Hepatocyte (in vitro differentiated cells): ENCODE results near the gene MTRF1.
"Not testable (repeated sequence)": the region's sequence is repeated elsewhere in the genome, so short reads cannot be mapped to it uniquely, and the experiment has no call there.

Source experiments
- CTCF ChIP-seq: fragments of 200-600 bp; sonication (generic); IDR thresholded peaks from 2 replicates; pipeline ENCODE4 v1.5.1; 2016; ENCODE audit warnings: antibody characterized with exemption, mild to moderate bottlenecking; ENCODE audit not compliant: poor library complexity
- EZH2 ChIP-seq: fragments of 200-600 bp; sonication (generic); IDR thresholded peaks from 2 replicates; pipeline ENCODE4 v1.6.1; 2016; ENCODE audit warnings: antibody characterized with exemption, mild to moderate bottlenecking, borderline replicate concordance

DNA sequence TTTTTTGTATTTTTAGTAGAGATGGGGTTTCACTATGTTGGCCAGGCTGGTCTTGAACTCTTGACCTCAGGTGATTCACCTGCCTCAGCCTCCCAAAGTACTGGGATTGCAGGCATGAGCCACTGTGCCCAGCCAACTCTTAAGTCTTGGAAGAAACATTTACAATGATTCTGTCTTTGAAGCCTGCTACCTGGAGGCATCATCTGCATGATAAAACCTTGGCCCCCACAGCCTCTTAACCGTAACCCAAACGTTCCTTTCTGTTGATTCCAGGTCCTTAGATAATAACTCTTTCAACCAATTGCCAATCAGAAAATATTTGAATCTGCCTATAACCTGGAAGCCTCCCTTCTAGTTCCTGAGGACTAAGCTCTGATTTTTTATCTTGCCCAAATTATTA is 15.8 kb upstream of the MTRF1 start:
- not testable (repeated sequence) for TF ChIP-seq CTCF, EZH2
